Kidney glomerular epithelial cell (primary cell): Measurements from ENCODE around the gene SAMD4B.

Source experiments
- DNase-seq: peaks from one replicate; lab custom pipeline; 2025; lab: John Stamatoyannopoulos, UW

The SAMD4B gene

GRCh38 chr19:39409208-39410016, 67.2 kb downstream of the SAMD4B start:
- peak; percentile 42 for DNase-seq

GRCh38 chr19:39410017-39410830, 68.0 kb downstream of the SAMD4B start:
- DNase-seq = no peak

- no peak for DNase-seq
Measured at GRCh38 chr19:39410831-39411080, 68.5 kb downstream of the SAMD4B start.

GRCh38 chr19:39411081-39411831, 69.0 kb downstream of the SAMD4B start:
- no peak for DNase-seq

GRCh38 chr19:39411832-39412099, 69.5 kb downstream of the SAMD4B start:
- peak; percentile 94 for DNase-seq

- peak; percentile 98 for DNase-seq
Measured at GRCh38 chr19:39412100-39412866, 70.1 kb downstream of the SAMD4B start, which contains the start of gene PLEKHG2. Gene PLEKHG2, plus strand, starts transcription at chr19:39412669. Its CDS starts 1,418 bp downstream, at chr19:39414087.

- DNase-seq = no peak
Measured at GRCh38 chr19:39412867-39413271, 70.6 kb downstream of the SAMD4B start.

GRCh38 chr19:39413272-39413910, 71.2 kb downstream of the SAMD4B start:
- DNase-seq = no peak

- DNase-seq = peak; percentile 18
Measured at GRCh38 chr19:39413911-39414608, 71.8 kb downstream of the SAMD4B start.

GRCh38 chr19:39415111-39416046, 73.2 kb downstream of the SAMD4B start:
- no peak for DNase-seq

- DNase-seq = no peak
Measured at GRCh38 chr19:39416152-39417120, 74.2 kb downstream of the SAMD4B start.

GRCh38 chr19:39417463-39418181, 75.4 kb downstream of the SAMD4B start:
- no peak for DNase-seq

- no peak for DNase-seq
Measured at GRCh38 chr19:39419003-39419402, 76.8 kb downstream of the SAMD4B start.

GRCh38 chr19:39420769-39421168, 78.5 kb downstream of the SAMD4B start:
- DNase-seq = no peak

GRCh38 chr19:39422020-39422419, 79.8 kb downstream of the SAMD4B start:
- no peak for DNase-seq

GRCh38 chr19:39423258-39424086, 81.3 kb downstream of the SAMD4B start:
- DNase-seq = no peak

GRCh38 chr19:39424934-39425333, 82.7 kb downstream of the SAMD4B start:
- no peak for DNase-seq
